Lung (tissue), 12 donors: ENCODE measurements around the gene PDE2A. TPM values are rescaled to one million over a fixed set of nuclear protein-coding genes. Genes with fewer than 3 reads are reported as not detected.
A peak's percentile ranks its signal among the peaks of the same experiment; 100 is the strongest.

Experiments
- ATAC-seq: fragments of 200-7000 bp; cut with Tn5 transposase; one replicate; pipeline ENCODE4 v1.9.1; 2020; ENCODE audit warnings: moderate number of reproducible peaks; ENCODE audit not compliant: insufficient read depth, low FRiP score
- DNase-seq, 3 donors: peaks; one replicate each; pipeline ENCODE4 v3.0.0-alpha.2; 2013 to 2017
- H3K27ac ChIP-seq, 2 donors: one replicate each; pipeline ENCODE4 v1.5.1; 2013; ENCODE audit warnings: mild to moderate bottlenecking in 2 of 2, moderate library complexity in 2 of 2, control low read depth in 1 of 2, inconsistent platforms in 1 of 2, low read depth in 1 of 2, low read length in 1 of 2
- H3K27me3 ChIP-seq, 3 donors: one replicate each; pipeline ENCODE4 v1.5.1; 2013; ENCODE audit warnings: low read length in 2 of 3; ENCODE audit not compliant: control insufficient read depth in 3 of 3, insufficient read depth in 3 of 3
- H3K36me3 ChIP-seq, 4 donors: one replicate each; pipeline ENCODE4 v1.5.1; 2013; ENCODE audit warnings: low read length in 4 of 4, mild to moderate bottlenecking in 1 of 4, moderate library complexity in 1 of 4; ENCODE audit not compliant: control insufficient read depth in 4 of 4, insufficient read depth in 4 of 4
- H3K4me1 ChIP-seq, 5 donors: one replicate each; pipeline ENCODE4 v1.5.1; 2013; ENCODE audit warnings: low read length in 5 of 5, mild to moderate bottlenecking in 2 of 5, moderate library complexity in 1 of 5; ENCODE audit not compliant: control insufficient read depth in 5 of 5, insufficient read depth in 5 of 5
- H3K4me3 ChIP-seq: one replicate; pipeline ENCODE4 v1.5.1; 2013; ENCODE audit warnings: mild to moderate bottlenecking, control low read depth, moderate library complexity
- H3K9ac ChIP-seq, 2 donors: one replicate each; pipeline ENCODE4 v1.5.1; 2013; ENCODE audit warnings: low read length in 2 of 2, control low read depth in 1 of 2; ENCODE audit not compliant: insufficient read depth in 1 of 2
- H3K9me3 ChIP-seq, 4 donors: one replicate each; pipeline ENCODE4 v1.5.1; 2013; ENCODE audit warnings: low read length in 3 of 4, mild to moderate bottlenecking in 1 of 4, moderate library complexity in 1 of 4; ENCODE audit not compliant: control insufficient read depth in 4 of 4, insufficient read depth in 3 of 4
- WGBS, 2 donors: extraction: QIAGEN DNeasy Blood & Tissue Kit; methylation state at CpG; one replicate each; pipeline ENCODE4 v1.1.7; 2013; 5-methylcytosine and 5-hydroxymethylcytosine counted together
- polyA plus RNA-seq, 2 donors: library from polyadenylated mRNA; stranded (reverse); fragments of 200-250 nt; gene quantifications; one replicate each; pipeline ENCODE4 v1.2.1, GENCODE V29; 2013
- total RNA-seq, 2 donors: library from RNA; depleted of rRNA in 1 of 2; stranded (reverse); fragments of >200 nt in 1 of 2; gene quantifications; one replicate each; pipeline ENCODE4 v1.2.1, GENCODE V29; 2014 to 2021
- TF ChIP-seq, protein P1 (sequence below): IDR thresholded peaks from 2 replicates; pipeline ENCODE4 v1.5.1; 2012; ENCODE audit warnings: mild to moderate bottlenecking; ENCODE audit errors: control extremely low read depth, extremely low read depth
- donor health status: control.
- donor health status: control.
- donor health status: Bipolar disorder and iron deficiency.
- donor health status: healthy.
- donor health status: DM: yes; HTN: yes; CAD: no.

PDE2A gene
- total and polyA plus RNA-seq, 4 donors = 7.7 to 20.5 (median 12.7) TPM

GRCh38 chr11:72578991-72579815, 95.0 kb downstream of the PDE2A start:
- ATAC-seq = no peak
- Histone ChIP-seq H3K27ac (no peak overlapping the region), H3K4me1 (no peaks in the 10 kb centered on the region), H3K4me3 (no peak overlapping the region), H3K9me3 (peaks cover 0 to 2% (median 0%) of the 10 kb centered on the region in 4 donors), H3K9ac (no peak overlapping the region), H3K27me3 (peaks cover 0 to 30% (median 8%) of the 10 kb centered on the region in 3 donors), H3K36me3 (no peaks in the 10 kb centered on the region)
- TF ChIP-seq, protein P1, sequence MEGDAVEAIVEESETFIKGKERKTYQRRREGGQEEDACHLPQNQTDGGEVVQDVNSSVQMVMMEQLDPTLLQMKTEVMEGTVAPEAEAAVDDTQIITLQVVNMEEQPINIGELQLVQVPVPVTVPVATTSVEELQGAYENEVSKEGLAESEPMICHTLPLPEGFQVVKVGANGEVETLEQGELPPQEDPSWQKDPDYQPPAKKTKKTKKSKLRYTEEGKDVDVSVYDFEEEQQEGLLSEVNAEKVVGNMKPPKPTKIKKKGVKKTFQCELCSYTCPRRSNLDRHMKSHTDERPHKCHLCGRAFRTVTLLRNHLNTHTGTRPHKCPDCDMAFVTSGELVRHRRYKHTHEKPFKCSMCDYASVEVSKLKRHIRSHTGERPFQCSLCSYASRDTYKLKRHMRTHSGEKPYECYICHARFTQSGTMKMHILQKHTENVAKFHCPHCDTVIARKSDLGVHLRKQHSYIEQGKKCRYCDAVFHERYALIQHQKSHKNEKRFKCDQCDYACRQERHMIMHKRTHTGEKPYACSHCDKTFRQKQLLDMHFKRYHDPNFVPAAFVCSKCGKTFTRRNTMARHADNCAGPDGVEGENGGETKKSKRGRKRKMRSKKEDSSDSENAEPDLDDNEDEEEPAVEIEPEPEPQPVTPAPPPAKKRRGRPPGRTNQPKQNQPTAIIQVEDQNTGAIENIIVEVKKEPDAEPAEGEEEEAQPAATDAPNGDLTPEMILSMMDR = no peak
- WGBS, 2 donors = 81 to 87% methylated on average over 13 of the region's 13 CpGs
- DNase-seq = peak in 1 of 3 donors; percentile 6

GRCh38 chr11:72578566-72578965, 95.7 kb downstream of the PDE2A start:
- Histone ChIP-seq H3K36me3 (no peaks in the 10 kb centered on the region), H3K9me3 (peaks cover 0 to 2% (median 0%) of the 10 kb centered on the region in 4 donors), H3K27ac (no peak overlapping the region), H3K9ac (no peak overlapping the region), H3K4me3 (no peak overlapping the region), H3K4me1 (no peaks in the 10 kb centered on the region), H3K27me3 (peaks cover 0 to 23% (median 2%) of the 10 kb centered on the region in 3 donors)
- ATAC-seq (no peak), DNase-seq (peak in 1 of 3 donors; percentile 2)
- WGBS, 2 donors = 88 to 93% methylated on average over 5 of the region's 5 CpGs
- TF ChIP-seq, protein P1 = no peak

DNA sequence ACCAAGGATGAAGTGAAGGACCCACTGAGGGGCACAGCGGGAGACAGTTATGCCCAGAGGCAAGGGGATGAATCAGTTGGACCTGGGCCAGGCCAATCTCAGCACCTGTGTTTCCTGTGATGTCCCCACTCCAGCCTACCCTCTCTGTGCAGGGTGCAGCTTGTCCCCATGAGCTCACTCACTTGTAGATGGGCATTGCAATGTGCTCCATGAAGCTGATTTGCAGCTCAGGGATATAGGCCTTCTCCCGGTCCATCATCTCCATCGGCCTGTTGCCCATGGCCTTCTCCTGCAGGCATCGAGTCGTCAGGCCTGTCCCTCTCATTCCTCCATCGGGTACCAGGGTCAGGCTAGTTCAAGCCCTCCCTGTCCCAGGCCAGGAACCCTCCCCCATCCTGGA, 96.2 kb downstream of the PDE2A start:
- WGBS, 2 donors = 95 to 99% methylated on average over 6 of the region's 6 CpGs
- TF ChIP-seq, protein P1 = no peak
- peak in 1 of 3 donors; percentile 7 for DNase-seq
- Histone ChIP-seq H3K27ac (no peak overlapping the region), H3K36me3 (no peaks in the 10 kb centered on the region), H3K9me3 (peaks cover 0 to 2% (median 0%) of the 10 kb centered on the region in 4 donors), H3K9ac (no peak overlapping the region), H3K4me3 (no peak overlapping the region), H3K27me3 (peaks cover 0 to 18% (median 0%) of the 10 kb centered on the region in 3 donors), H3K4me1 (no peaks in the 10 kb centered on the region)
- no peak for ATAC-seq
